GM12878 (cell line): ENCODE data around the gene CTIF. TPM values are rescaled to one million over a fixed set of nuclear protein-coding genes. Genes with fewer than 3 reads are reported as not detected.

Experiments
- ATAC-seq: fragments of 200-7000 bp; cut with Tn5 transposase; 3 replicates; pipeline ENCODE4 v1.9.1; 2020; ENCODE audit warnings: mild to moderate bottlenecking, moderate library complexity
- BruUV-seq: library from RNA; stranded (reverse); fragments of 400-500 nt; replicated peaks from 2 replicates; lab custom pipeline; 2021; lab: Mats Ljungman, UMichigan
- CTCF ChIA-PET: fragments of 300-600 bp; sonication (Branson Sonifier 250); formaldehyde crosslinking; extraction: SDS; loops from one replicate; lab custom pipeline; 2021; ENCODE audit warnings: inconsistent platforms; lab: Yijun Ruan, JAX
- POLR2A ChIA-PET: fragments of 350-600 bp; formaldehyde crosslinking; extraction: SDS; loops from one replicate; lab custom pipeline; 2021; ENCODE audit warnings: inconsistent platforms; lab: Charles Lee
- RAD21 ChIA-PET: fragments of 300-600 bp; sonication (Branson Sonifier 250); formaldehyde crosslinking; loops from one replicate; lab custom pipeline; 2023; ENCODE audit warnings: antibody characterized with exemption; ENCODE audit not compliant: unreplicated experiment; lab: Charles Lee
- SMC1A ChIA-PET: fragments of 300-600 bp; sonication (Branson Sonifier 250); formaldehyde crosslinking; loops from one replicate; lab custom pipeline; 2023; ENCODE audit not compliant: unreplicated experiment, uncharacterized antibody; lab: Charles Lee
- DNase-seq: peaks from one replicate; pipeline ENCODE4 v3.0.0-alpha.2; 2011; ENCODE audit warnings: low read depth, low spot score
- FAIRE-seq: peaks from 3 replicates; lab custom pipeline; 2011; peaks lifted over from hg19 to GRCh38; lab: Jason Lieb, UNC
- H2AFZ ChIP-seq: 2 replicates; pipeline ENCODE4 v1.6.0; 2011; ENCODE audit warnings: low read depth, low read length, control low read depth; ENCODE audit not compliant: control insufficient read depth
- H3K27ac ChIP-seq: 2 replicates; pipeline ENCODE4 v1.5.1; 2011; ENCODE audit warnings: control low read depth; ENCODE audit not compliant: control insufficient read depth, insufficient read depth
- H3K27me3 ChIP-seq, 2 experiments: replicated peaks in 1 of 2; 2 replicates each; pipeline versions ENCODE4 v1.6.0 to v1.6.1; 2011; ENCODE audit warnings: low read length in 1 of 2; ENCODE audit not compliant: control insufficient read depth in 2 of 2, insufficient read depth in 2 of 2
- H3K36me3 ChIP-seq, 2 experiments: 2 replicates each; pipeline ENCODE4 v1.5.1; 2011; ENCODE audit warnings: low read length in 1 of 2; ENCODE audit not compliant: control insufficient read depth in 2 of 2, insufficient read depth in 2 of 2
- H3K4me1 ChIP-seq: 2 replicates; pipeline ENCODE4 v1.6.1; 2011; ENCODE audit warnings: mild to moderate bottlenecking, low read length, moderate library complexity, mixed read lengths; ENCODE audit not compliant: control insufficient read depth, insufficient read depth
- H3K4me2 ChIP-seq: 2 replicates; pipeline ENCODE4 v1.6.0; 2011; ENCODE audit warnings: control low read depth; ENCODE audit not compliant: control insufficient read depth, insufficient read depth
- H3K4me3 ChIP-seq: fragments of 200-600 bp; sonication (generic); 2 replicates; pipeline ENCODE4 v1.5.1; 2016
- H3K79me2 ChIP-seq: 2 replicates; pipeline ENCODE4 v1.6.0; 2011; ENCODE audit warnings: low read length; ENCODE audit not compliant: control insufficient read depth, insufficient read depth
- H3K9ac ChIP-seq: 2 replicates; pipeline ENCODE4 v1.8.0; 2011; ENCODE audit warnings: low read length, control low read depth, mixed read lengths; ENCODE audit not compliant: control insufficient read depth, insufficient read depth
- H3K9me3 ChIP-seq: replicated peaks from 3 replicates; pipeline ENCODE4 v1.5.1; 2011; ENCODE audit warnings: mild to moderate bottlenecking, low read length; ENCODE audit not compliant: control insufficient read depth, insufficient read depth
- H4K20me1 ChIP-seq: 2 replicates; pipeline ENCODE4 v1.6.0; 2011; ENCODE audit not compliant: control insufficient read depth, insufficient read depth
- BCLAF1 ChIP-seq: fragments of 450-650 bp; IDR thresholded peaks from 2 replicates; pipeline ENCODE4 v1.6.1; 2017; ENCODE audit warnings: antibody characterized with exemption, mild to moderate bottlenecking, moderate library complexity
- IRF4 ChIP-seq: IDR thresholded peaks from 2 replicates; pipeline ENCODE4 v1.6.1; 2011; ENCODE audit warnings: low read depth, low read length
- MYC ChIP-seq: IDR thresholded peaks from 2 replicates; pipeline ENCODE4 v1.6.1; 2011; ENCODE audit warnings: mild to moderate bottlenecking, low read length, moderate library complexity, inconsistent platforms; ENCODE audit not compliant: insufficient read depth, insufficient replicate concordance, insufficient read length, severe bottlenecking
- PAX5 ChIP-seq: IDR thresholded peaks from 2 replicates; pipeline ENCODE4 v1.6.1; 2011; ENCODE audit warnings: low read depth, low read length, borderline replicate concordance
- PBX3 ChIP-seq: IDR thresholded peaks from 2 replicates; pipeline ENCODE4 v1.6.1; 2011; ENCODE audit warnings: mild to moderate bottlenecking, low read depth, low read length, moderate library complexity; ENCODE audit not compliant: insufficient replicate concordance
- RELA ChIP-seq: fragments of 450-650 bp; IDR thresholded peaks from 2 replicates; pipeline ENCODE4 v1.8.0; 2014; ENCODE audit warnings: borderline replicate concordance; ENCODE audit not compliant: partially characterized antibody
- SP1 ChIP-seq: IDR thresholded peaks from one replicate; pipeline ENCODE4 v1.6.1; 2011; ENCODE audit warnings: low read depth, low read length
- ZBED1 ChIP-seq: IDR thresholded peaks from 2 replicates; pipeline ENCODE4 v1.6.1; 2016; ENCODE audit warnings: borderline replicate concordance
- ZBTB40 ChIP-seq: fragments of 450-650 bp; IDR thresholded peaks from 2 replicates; pipeline ENCODE4 v1.6.1; 2016; ENCODE audit warnings: mild to moderate bottlenecking, moderate library complexity, borderline replicate concordance
- WGBS: methylation state at CpG from one replicate; pipeline ENCODE4 v1.1.6; 2016; ENCODE audit warnings: low lambda C conversion rate; ENCODE audit not compliant: insufficient replicate concordance, insufficient coverage; ENCODE audit errors: missing lambda C conversion rate; 5-methylcytosine and 5-hydroxymethylcytosine counted together
- in situ Hi-C: fragments of 300-500 bp; cut with MboI; formaldehyde crosslinking; loops from 9 replicates; pipeline ENCODE4 v1.14.3; 2018; ENCODE audit warnings: mixed read lengths
- intact Hi-C: fragments of 100-400 bp; cut with micrococcal nuclease; formaldehyde crosslinking; loops from one replicate; pipeline ENCODE4 v1.14.2; 2022; ENCODE audit not compliant: unreplicated experiment
- polyA plus RNA-seq, 11 experiments: library from polyadenylated mRNA; depleted of rRNA in 4 of 11; unstranded in 6 of 11; stranded (reverse) in 5 of 11; fragments of >200 nt; fragmentation: Nextera tagmentation in 4 of 11; fragmentation: Illumina TruSeq in 1 of 11; extraction: Ambion mirVana in 4 of 11; extraction: Trizol in 1 of 11; gene quantifications; 1 replicate in 1 of 11; 2 replicates in 10 of 11; pipeline versions ENCODE4 v1.2.1 to v1.2.3, GENCODE V29; 2011 to 2016; ENCODE audit warnings: inconsistent platforms in 2 of 11, missing spikeins in 2 of 11, low read depth in 1 of 11
- total RNA-seq, 4 experiments: library from RNA; depleted of rRNA in 3 of 4; stranded (reverse); fragments of >200 nt in 3 of 4; fragmentation: Illumina TruSeq in 1 of 4; extraction: Trizol in 1 of 4; gene quantifications; 2 replicates each; pipeline versions ENCODE4 v1.2.1 to v1.2.3, GENCODE V29; 2013 to 2021

The CTIF gene
- total and polyA plus RNA-seq, 10 of the 15 experiments (the other 5 are each of a cell fraction or from before 2014, with no cell fraction given) = 0.06 to 11.6 (median 2.5) TPM

- SMC1A ChIA-PET = interaction anchor here (1.2 kb wide), 1 partner anchor 11 kb away, joined by 3 read pairs; no protein-coding TSS in a partner anchor
- no peak overlapping the region for H3K27ac ChIP-seq
- H3K4me1 ChIP-seq = no peaks in the 10 kb centered on the region
- DNase-seq (no peak), ATAC-seq (no peak), FAIRE-seq (no peak)
- intact Hi-C loops = no loop called here
- WGBS = 63% methylated on average over 7 of the region's 7 CpGs
- no peak overlapping the region for H3K9ac ChIP-seq
- BruUV-seq = no TSS peak
- no peaks in the 10 kb centered on the region for H3K36me3 ChIP-seq
- H3K9me3 ChIP-seq = no peaks in the 10 kb centered on the region
- POLR2A ChIA-PET = interaction anchor here (0.8 kb wide), 1 partner anchor 174 kb away, joined by 3 read pairs; no protein-coding TSS in a partner anchor
- H2AFZ ChIP-seq = no peak overlapping the region
- no peaks in the 10 kb centered on the region for H4K20me1 ChIP-seq
- no peak overlapping the region for H3K4me3 ChIP-seq
- CTCF ChIA-PET = interaction anchor here (1.9 kb wide), 1 partner anchor 185 kb away, joined by 6 read pairs; no protein-coding TSS in a partner anchor
- in situ Hi-C loops = loop anchor here (5.0 kb wide), 1 partner anchor 188 kb away; no protein-coding TSS in a partner anchor
- no peaks in the 10 kb centered on the region for H3K79me2 ChIP-seq
- no peaks in the 10 kb centered on the region; a peak in 1 of 4 replicates for H3K27me3 ChIP-seq
- no peak overlapping the region for H3K4me2 ChIP-seq
- RAD21 ChIA-PET = interaction anchor here (0.6 kb wide), 1 partner anchor 122 kb away, joined by 3 read pairs; no protein-coding TSS in a partner anchor
- TF ChIP-seq RELA = no peak
- no peak for TF ChIP-seq IRF4
- no peak for TF ChIP-seq MYC
- TF ChIP-seq BCLAF1 = no peak
- TF ChIP-seq ZBED1 = no peak
- TF ChIP-seq ZBTB40 = no peak
- no peak for TF ChIP-seq PBX3
- no peak for TF ChIP-seq PAX5
- no peak for TF ChIP-seq SP1
These were observed 121.8 kb downstream of the CTIF start for GRCh38 chr18:48660346-48661228.
